Measurements from ENCODE around the gene NME5.

NME5 gene

DNA sequence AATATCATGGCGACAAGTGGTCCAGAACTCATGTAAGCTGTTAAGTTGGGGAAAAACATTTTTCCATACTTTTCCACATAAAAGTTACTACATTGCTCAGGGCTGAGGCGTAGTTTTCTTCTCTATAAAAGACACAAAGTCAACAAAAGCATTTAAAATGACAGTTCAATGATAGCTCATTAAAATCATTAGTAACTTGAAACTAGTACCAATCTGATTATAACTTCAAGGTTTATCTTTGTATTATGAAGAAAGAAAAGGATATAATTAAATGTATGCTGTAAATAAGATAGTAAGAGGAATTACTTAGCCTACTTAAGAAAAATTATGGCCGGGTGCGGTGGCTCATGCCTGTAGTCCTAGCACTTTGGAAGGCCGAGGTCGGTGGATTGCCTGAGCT is 9.9 kb downstream of the NME5 start:
- DNase-seq = no peak

DNA sequence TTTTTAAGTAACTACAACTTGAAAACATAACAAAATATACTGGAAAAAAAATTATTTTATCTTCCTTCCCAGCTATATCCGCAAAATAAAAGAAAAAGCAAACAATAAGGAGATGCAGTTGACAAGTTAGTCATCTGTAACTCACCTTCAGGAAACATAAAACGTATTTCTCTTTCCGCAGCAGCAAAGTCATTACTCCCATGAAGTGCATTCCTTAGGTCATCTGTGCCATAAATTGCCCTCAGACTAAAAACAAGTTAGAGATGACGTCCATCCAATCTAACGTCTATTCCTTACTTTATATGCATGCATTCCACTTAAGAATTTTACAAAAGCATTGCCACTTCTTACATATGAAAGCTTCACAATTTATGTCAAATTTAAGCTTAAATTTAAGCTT is 10.9 kb downstream of the NME5 start:
- no peak for DNase-seq

DNA sequence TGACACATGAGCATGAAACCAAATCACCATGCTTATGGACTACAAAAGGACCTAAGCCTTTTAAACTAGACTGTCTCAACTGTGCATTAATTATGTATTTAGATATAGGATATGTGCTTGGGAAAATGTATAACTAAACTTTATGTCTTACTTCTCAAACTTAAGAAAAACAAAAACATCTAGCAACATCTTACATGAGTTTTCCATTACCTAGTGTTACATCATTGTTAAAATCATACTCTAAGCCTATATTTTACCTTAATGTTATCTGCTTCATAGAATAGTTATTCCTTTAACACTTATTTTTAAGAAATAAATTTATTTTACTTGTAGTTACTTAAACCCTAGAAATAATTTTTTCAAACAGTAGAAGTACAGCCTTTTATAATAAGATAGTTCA is 24.0 kb downstream of the NME5 start:
- DNase-seq = no peak

DNA sequence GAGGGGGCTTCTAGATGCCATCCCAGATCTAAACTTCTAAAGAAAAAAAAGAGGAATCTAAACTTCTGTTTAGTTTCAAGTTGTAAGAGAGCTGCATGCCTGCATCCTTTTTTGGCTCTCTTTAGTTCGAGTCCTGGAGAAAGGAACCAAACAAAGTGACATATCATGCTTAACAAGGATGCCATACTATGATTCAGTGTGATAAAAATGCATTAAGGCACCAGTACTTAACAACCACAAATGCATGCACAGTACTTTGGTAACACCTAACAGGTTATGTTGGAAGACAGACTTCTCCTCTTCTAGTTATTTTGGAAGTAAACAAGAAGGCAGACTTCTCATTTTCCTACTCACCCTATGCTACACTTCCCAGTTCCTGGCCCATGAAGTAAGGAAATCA is 27.3 kb downstream of the NME5 start:
- DNase-seq = no peak

DNA sequence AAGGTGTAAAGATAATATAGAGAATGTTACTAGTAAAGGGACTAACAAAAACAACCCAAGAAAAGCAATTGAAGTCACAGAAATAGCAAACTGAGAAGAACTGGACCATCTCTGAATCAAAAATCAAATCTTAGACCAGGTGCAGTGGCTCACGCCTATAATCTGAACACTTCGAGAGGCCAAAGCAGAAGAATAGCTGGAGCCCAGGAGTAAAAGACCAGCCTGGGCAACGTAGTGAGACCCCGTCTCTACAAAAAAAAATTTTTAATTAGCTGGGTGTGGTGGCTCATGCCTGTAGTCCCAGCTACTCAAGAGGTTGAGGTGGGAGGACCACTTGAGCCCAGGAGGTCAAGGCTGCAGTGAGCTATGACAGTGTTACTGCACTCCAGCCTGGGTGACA is 28.0 kb downstream of the NME5 start:
- no peak for DNase-seq

DNA sequence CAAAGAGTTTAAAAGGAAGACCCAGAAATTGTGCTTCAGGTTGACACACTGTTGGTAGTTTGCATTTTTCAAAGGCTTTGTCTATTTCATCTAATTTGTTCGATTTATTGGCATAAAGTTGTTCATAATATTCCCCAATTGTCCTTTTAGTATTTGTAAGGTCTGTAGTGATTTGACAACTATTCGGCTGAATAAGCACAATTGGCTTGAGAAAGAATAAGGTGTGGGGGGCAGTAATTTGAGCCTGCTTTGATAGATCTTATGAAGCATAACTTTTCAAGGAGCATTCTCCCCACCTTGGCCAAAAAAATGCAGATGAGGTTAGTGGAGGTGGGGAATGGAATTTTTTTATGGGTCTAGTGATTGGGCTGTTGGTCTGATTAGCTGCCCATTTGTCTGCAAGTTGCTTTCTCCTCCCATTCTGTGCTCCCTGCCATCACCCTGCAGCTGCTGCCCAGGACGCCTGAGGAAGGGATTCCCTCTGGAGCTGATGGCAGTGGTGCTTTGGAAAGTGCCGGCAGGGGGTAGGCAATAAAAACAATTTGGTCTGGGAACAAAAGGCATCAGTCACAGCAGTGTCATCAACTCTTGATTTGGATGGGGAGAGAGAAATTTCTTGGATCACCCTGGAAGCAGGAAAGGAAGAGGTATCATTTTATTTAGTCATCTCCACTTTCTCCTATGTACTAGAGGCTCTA is 28.8 kb downstream of the NME5 start:
- DNase-seq = no peak

DNA sequence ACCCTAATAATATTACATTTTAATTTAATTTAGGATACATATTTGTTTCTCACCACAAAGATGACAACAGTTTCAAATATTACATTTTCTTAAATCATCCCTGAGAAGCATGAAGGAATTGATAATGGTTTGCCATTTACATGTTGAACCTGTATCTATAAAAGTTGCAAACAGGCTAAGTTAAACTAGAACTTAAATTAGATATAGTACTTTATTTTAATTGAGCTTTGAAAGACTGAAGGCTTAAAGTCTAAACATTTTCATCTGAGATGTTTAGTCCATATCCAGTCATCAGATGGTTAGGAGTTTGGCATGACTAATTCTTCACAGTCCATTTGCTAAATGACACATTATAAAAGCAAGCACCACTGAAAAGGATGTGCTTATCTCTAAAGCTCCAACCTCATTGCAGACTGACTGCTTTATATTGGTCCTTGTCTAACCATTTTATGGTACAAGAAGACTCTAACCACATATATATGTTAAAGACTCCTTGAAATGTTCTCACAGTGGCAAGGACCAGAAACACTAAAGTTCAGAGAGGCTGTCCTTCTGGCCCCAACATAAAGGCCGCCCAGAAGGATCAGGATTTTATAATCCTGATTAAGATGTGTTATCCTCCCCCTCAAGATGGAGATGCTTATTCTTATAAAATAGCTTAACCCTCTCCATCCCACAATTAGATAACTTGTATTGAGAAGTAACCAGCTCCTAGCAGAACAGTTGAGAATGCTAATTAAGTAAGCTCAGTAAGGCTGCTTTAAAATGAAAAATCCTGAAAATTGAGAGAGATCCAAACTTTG is 29.6 kb downstream of the NME5 start:
- no peak for DNase-seq

DNA sequence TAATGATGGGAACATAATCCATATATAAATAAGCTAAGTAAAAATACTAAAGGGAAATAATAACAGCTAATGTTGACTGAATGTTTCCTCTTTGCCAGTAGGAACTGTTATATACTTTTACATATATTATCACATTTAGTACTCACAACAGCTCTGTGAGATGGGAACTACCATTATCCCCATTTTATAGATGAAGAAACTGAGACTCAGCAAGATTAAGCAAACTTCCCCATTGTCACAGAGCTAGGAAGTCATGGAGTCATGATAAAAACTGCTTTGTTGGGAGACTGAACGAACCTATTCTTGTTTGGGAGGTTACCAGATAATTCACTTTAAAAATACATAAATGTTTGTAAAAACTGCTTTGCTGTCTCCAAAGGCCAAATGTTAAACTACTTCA is 32.0 kb downstream of the NME5 start:
- no peak for DNase-seq

DNA sequence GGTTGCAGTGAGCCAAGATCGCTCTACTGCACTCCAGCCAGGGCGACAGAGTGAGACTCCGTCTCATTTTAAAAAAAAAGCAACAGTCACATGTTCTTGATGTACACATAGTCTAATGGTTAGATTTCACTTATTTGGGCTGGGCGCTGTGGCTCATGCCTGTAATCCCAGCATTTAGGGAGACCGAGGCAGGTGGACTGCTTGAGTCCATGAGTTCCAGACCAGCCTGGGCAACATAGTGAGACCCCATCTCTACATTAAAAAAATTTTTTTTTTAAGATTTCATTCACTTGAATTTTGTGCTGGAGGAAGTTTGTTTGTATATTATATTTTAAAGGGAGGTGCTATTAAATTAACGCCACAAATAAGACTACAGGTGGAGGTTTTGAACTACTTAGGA is 33.5 kb downstream of the NME5 start:
- no peak for DNase-seq

DNA sequence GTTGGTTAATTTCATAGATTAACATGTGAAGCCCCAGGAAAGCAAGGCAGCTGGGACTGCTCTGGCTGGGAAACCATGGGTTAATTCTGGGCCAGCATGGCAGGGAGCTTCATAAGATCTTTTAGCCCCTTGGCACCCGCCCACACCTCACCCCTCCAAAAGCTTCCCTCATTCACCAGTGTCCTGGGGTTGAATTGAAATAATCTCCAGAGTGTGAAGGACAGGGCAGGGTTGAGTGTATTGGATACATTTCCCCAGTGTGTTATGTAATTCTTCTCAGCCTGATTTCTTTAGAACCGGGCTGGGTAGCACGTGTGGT is 36.0 kb downstream of the NME5 start:
- DNase-seq = no peak

DNA sequence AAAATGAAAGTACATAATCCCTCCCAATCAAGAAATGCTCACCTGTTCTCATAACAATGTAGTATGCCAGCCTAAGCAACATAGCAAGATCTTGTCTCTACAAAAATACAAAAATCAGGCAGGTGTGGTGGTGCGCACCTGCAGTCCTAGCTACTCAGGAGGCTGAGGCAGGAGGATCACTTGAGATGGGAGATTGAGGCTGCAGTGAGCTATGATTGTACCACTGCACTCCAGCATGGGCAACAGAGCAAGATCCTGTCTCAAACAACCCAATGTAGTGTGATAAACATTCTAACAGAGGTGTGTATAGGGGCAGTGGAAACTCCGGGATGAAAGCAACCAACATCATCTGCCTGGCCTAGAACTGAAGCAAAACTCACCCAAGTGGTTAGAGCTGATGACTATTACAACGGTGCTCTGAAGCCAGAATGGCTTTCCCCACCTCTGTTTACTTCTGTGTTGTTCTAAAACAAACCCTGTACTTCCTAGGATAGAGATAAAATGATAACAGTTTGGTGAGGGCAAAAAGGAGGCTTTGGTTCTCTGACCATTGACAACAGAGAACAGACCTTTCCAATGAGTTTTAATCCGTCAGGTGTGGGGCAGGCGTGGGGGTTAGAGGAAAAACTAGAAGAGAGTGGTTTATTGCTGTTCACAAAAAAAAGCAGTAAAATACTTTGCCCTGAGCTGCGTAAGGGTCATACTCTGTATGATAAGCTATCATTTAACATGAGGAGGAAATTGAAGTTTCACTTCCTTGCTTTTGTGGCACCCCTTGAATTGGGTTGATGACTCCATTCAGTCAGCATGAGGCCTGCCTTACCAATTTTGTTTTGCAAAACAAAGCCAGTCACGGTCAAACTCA is 36.5 kb downstream of the NME5 start:
- DNase-seq = no peak

DNA sequence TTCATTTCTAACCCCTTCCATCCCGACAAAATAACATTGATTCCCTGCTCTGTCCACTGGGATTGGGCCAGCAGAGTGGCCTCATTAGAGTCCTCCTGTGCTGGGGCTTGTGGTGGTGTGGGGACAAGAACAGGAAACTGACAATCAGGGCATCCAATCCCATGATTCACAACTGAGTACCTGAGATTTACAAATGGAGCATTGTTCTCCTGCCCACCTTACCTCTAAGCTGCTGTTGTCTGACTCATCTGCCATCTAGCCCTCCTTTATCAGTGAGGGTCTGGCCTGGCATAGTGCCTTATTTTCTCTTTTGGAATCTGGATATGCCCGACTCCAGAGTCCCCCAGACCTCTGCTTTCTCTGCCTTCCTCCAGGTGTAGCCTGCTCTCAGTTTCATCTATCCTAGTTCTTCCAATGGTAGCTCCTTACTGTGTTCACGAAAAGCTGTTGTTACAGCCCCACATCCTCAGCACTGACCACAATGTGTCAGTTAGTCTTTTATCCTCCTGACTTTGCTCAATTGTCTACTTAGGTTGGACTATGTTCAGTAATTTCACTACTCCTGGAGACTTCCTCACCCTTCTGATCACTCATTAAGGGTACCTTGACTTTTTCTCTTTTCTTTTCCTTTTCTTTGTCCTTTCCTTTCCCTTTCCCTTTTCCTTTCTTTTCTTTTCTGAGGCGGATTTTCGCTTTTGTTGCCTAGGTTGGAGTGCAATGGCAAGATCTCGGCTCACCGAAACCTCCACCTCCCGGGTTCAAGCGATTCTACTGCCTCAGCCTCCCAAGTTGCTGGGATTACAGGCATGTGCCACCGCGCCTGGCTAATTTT is 42.0 kb downstream of the NME5 start:
- DNase-seq = no peak

DNA sequence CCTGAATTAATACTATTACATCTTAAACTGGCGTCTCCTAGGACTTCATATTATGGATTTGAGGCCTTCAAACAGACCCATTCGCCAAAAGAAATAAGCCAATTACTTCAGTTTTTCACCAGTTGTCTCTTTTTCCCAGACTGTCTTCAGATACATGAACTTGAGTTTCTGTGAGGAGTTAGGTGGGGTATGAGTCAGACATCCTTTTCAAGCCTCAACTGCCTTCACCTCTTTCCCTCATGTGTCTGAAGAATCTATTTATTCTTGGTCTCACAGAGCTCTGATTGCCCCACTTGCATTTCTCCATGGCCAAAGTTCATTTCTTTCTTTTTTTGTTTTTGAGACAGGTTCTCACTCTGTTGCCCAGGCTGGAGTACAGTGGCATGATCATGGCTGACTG is 42.9 kb downstream of the NME5 start:
- DNase-seq = no peak

DNA sequence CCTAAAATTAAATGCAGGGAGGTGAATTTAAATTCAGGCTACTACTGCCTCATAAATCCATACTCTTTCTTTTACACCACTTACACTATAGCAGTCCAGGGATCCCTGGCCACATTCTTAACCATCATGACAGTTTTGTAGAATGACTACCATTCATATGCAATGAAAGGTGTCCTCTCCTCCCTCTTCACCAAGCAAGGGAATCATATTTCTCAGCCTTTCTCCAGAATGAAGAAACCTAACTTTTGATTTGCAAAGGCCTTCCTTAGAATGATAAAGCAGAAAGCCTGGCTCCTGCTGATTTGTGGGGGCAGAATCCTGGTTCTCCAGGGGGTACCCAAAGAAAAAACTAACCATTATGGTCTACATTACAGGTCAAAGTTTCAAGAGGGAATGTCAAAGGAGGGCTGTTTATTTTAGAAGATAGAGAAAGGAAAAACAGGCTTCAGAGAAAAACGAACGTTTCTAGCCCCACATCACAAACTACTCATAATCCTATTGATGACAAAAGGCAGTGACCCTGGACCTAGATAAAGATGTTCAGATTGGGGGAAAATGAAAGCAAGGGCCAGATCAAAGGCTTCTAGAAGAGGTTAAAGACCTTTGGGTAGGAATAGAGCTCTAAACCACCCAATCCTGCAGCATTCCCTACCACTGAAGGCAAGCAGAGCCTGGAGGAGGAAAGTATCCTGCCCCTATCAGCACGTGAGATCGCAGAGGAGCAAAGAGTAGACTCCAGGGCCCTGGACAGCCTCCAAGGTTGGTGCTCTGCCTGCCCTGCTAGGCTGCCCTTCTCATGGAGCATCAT is 43.9 kb downstream of the NME5 start:
- DNase-seq = no peak

DNA sequence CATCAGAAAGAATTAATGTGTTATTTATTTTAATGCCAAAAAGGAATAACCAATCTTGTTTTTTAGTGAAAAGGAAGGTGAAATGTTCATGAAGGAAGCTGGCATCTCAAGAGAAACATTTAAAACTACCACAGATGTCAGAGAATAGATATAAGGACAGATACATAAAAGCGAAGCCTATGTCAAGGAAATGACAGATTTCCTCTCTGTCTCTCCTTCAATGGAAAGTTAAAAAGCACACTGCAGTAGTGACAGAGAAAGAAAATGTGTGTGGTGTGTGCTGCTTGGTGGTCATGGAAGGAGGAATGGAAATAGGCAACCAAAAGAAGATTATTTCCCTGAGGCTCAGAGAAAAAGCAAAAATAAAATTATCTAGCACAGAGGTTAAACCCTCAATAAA is 46.2 kb downstream of the NME5 start:
- no peak for DNase-seq

DNA sequence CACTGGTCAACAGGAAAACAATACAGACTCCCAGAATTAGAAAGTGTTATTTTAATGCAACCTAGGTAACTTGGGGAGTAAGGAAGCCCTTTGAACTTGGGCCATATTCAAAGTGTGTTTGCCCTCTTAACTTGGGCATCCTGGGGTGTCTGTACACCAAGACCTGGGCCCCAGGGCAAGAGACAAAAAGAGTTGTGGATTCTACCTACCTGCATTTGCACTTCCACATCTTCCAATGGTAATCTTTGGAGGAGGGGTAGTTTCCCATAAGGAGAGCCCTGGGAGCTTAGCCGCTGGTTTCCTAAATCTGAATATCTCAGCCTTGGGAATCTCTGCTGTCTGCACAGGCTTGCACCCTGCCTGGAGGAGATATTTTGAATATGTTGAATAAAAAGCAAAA is 46.9 kb downstream of the NME5 start:
- no peak for DNase-seq

DNA sequence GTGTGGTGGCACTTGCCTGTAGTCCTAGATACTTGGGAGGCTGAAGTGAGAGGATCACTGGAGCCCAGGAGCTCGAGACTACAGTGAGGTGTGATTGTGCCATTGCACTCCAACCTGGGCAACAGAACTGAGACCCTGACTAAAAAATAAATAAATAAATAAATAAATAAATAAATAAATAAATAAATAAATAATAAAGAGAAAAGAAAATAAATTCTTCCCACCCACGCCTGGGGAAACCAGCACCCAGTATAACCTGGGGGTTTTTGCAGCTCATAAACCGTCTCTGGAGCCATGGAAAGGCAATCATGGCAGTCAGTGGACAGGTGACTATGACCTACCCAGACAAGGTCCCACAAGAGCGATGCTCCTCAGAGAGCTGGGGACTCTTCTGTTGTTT is 47.5 kb downstream of the NME5 start:
- no peak for DNase-seq

DNA sequence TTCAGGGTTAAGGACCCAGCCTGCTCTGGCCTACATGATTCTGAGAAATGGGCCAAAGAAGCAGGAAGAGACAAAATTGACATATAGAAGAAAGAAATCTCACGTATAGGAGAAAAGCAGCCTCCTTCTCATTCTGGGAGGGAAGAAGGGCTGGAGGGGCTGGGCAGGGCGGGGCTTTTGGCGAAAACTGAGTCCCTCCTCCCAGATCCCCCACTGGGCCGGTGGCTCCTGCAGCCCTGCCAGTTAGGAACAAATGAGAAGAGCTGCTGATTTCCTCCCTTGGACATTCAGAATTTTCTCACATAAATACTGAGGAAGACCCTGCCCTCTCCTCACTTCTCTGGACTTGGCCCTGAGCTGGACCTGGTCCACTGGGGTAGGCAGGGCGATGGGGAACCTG is 55.5 kb downstream of the NME5 start, which contains the start of gene WNT8A:
WNT8A (plus strand) TSS at position 332 of the 400 bp plus-strand sequence. CDS start 95 bp downstream, outside the sequence.
- DNase-seq = no peak

DNA sequence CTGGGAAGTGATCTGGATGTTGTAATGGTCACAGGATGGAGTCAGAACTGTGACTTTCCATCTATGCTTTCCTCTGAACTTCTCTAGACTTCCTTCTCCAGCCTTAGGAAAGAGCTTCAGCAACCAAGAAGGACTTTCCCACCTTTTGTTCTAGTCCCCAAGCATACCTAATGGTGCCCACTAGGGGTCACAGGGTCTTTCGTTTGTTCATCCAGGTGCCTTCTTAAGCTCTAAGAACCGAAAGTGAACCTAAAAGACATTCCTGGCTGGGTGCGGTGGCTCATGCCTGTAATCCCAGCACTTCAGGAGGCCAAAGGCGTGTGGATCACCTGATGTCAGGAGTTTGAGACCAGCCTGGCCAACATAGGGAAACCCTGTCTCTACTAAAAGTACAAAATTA is 57.2 kb downstream of the NME5 start:
- DNase-seq = no peak

DNA sequence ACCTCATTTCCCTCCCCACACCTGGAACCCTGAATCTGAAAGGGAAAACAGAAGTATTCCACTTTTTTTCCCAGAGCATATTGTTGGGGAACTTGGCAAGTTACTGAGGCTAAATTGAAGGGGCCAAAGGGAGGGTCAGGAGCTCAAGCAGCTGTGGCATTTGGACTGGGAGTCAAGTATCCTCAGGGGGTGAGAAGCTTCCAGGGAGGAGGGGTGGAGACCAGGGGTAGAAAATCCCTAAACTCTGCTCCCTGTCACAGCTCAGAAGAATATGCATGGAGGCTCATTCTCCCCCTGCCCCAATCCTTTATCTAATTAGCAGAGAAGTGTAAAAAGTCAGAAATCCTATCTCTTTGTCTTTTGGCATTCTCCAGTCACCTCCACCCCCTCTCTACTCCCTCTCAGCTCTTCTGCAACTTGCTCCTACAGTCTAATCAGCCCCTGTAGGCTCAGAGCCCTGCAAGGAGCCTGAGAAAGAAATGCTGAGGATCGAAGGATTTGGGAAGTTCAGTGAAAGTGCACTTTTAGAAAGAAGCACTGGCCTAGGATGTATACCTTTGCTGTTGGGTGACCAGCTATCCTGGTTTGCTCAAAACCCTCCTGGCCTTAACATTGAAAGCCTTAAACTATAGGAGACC is 61.1 kb downstream of the NME5 start:
- DNase-seq = no peak

DNA sequence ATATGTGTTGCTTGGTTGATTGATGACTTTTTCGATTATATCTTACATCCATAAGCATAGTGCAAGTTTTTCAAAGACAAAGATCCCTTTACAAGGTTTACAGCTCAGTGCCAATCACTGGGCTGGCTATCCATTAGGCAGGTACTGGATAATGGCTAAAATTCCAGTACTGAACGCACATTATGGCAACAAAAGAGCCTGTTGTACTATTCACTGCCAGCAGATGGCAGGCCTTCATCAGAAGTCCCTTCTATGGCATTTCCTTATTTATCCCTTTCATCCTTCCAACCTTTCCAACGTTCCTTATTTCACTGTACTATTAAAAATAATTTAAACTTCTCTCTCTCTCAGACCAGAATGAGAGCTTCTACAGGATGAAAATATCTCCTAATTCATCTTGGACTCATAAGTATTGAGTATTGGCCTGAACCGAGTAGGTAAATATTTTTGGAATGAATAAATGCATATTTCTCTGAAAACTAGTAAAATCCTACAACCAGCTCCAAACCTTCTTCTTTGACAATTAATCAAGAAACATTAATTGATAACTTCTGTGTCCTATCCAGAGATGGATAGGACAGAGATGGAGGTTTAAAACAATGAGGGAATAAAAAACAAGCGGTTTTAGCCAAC is 62.0 kb downstream of the NME5 start:
- peak; percentile 1 for DNase-seq

Data from NCI-H2107 (cell line).